Stimulated activated CD8-positive, alpha-beta memory T cell treated with anti-CD3 and anti-CD28 coated beads, Interleukin-2, amount 100 ng/mL, for 48 hours (primary cell): ENCODE results near the gene MIPEP.
"Not testable (repeated sequence)": the region's sequence is repeated elsewhere in the genome, so short reads cannot be mapped to it uniquely, and the experiment has no call there.

Experiments
- DNase-seq, 2 donors: peaks; one replicate each; pipeline ENCODE4 v3.0.0-alpha.2; 2020; ENCODE audit warnings: low read depth in 2 of 2

Gene MIPEP

GRCh38 chr13:23749288-23749873 lies 139.8 kb downstream of the MIPEP start:
- DNase-seq = no peak

GRCh38 chr13:23748109-23748990 lies 140.8 kb downstream of the MIPEP start:
- no peak for DNase-seq

GRCh38 chr13:23746141-23746540 lies 143.1 kb downstream of the MIPEP start:
- not testable (repeated sequence) for DNase-seq

GRCh38 chr13:23744315-23744714 lies 144.9 kb downstream of the MIPEP start:
- no peak for DNase-seq

- DNase-seq = no peak
Measured at GRCh38 chr13:23743278-23744076, 145.7 kb downstream of the MIPEP start.

GRCh38 chr13:23741879-23742510 lies 147.2 kb downstream of the MIPEP start:
- DNase-seq = no peak

- no peak for DNase-seq
Measured at GRCh38 chr13:23740002-23740401, 149.2 kb downstream of the MIPEP start.

GRCh38 chr13:23739596-23739995 lies 149.6 kb downstream of the MIPEP start:
- no peak for DNase-seq

GRCh38 chr13:23736541-23736940 lies 152.7 kb downstream of the MIPEP start:
- no peak for DNase-seq

GRCh38 chr13:23735329-23735728 lies 153.9 kb downstream of the MIPEP start:
- DNase-seq = no peak

GRCh38 chr13:23731709-23732108 lies 157.5 kb downstream of the MIPEP start:
- no peak for DNase-seq

GRCh38 chr13:23730251-23730650 lies 158.9 kb downstream of the MIPEP start:
- no peak for DNase-seq

- DNase-seq = no peak
Measured at GRCh38 chr13:23729531-23729930, 159.7 kb downstream of the MIPEP start.

GRCh38 chr13:23728807-23729206 lies 160.4 kb downstream of the MIPEP start:
- DNase-seq = no peak

- no peak for DNase-seq
Measured at GRCh38 chr13:23725922-23726321, 163.3 kb downstream of the MIPEP start.

- no peak for DNase-seq
Measured at GRCh38 chr13:23724196-23724970, 164.8 kb downstream of the MIPEP start.

- no peak for DNase-seq
Measured at GRCh38 chr13:23723471-23723870, 165.7 kb downstream of the MIPEP start.

- no peak for DNase-seq
Measured at GRCh38 chr13:23722726-23723453, 166.3 kb downstream of the MIPEP start.

GRCh38 chr13:23718996-23719395 lies 170.2 kb downstream of the MIPEP start:
- no peak for DNase-seq

GRCh38 chr13:23716401-23716800 lies 172.8 kb downstream of the MIPEP start:
- no peak for DNase-seq
